ENCODE results near the gene GALNTL6.

DNA sequence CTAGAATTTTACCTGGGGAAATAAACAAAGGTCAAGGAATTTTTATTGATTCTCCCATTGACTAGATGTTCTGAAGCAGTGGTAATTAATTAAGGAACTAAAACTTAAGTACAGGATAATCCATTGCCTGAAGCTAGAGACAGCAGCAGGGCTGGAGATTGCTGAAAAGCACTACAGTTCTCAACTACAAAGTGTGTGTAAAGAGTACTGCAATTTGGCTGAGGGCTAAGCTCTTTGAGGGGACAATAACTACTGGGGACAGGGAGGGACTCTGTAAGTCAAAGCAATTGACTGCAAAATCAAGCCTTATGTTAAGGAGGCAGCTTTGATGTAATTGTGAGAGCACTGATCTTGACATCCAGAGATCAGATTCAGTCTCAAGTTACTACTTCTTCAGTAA lies 260.4 kb downstream of the GALNTL6 start:
- TF ChIP-seq, protein P1, sequence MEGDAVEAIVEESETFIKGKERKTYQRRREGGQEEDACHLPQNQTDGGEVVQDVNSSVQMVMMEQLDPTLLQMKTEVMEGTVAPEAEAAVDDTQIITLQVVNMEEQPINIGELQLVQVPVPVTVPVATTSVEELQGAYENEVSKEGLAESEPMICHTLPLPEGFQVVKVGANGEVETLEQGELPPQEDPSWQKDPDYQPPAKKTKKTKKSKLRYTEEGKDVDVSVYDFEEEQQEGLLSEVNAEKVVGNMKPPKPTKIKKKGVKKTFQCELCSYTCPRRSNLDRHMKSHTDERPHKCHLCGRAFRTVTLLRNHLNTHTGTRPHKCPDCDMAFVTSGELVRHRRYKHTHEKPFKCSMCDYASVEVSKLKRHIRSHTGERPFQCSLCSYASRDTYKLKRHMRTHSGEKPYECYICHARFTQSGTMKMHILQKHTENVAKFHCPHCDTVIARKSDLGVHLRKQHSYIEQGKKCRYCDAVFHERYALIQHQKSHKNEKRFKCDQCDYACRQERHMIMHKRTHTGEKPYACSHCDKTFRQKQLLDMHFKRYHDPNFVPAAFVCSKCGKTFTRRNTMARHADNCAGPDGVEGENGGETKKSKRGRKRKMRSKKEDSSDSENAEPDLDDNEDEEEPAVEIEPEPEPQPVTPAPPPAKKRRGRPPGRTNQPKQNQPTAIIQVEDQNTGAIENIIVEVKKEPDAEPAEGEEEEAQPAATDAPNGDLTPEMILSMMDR (IDR thresholded peaks at IDR 0.05; ENCODE audit: insufficient read depth, low read length, poor library complexity, severe bottlenecking), result no peak
- no peak for TF ChIP-seq EZH2phosphoT487 (conservative IDR thresholded peaks at IDR 0.05; ENCODE audit: low read length)
